ENCODE data around the gene PSMD7.
"Not testable (repeated sequence)": the region's sequence is repeated elsewhere in the genome, so short reads cannot be mapped to it uniquely, and the experiment has no call there.

The PSMD7 gene

GRCh38 chr16:74339226-74339625 is 42.6 kb downstream of the PSMD7 start:
- in situ Hi-C loops (cut with HindIII; ENCODE audit: low sequenced_read_pairs) = not testable (repeated sequence)

- in situ Hi-C loops (cut with HindIII; ENCODE audit: low sequenced_read_pairs) = loop anchor here (25.0 kb wide), 1 partner anchor 134 kb away; no protein-coding TSS in a partner anchor
Measured at GRCh38 chr16:74353038-74353437, 56.4 kb downstream of the PSMD7 start.

Measured in endothelial cell of hepatic sinusoid (primary cell).